Stomach (tissue), 9 donors: ENCODE data around the gene C3orf22. TPM values are rescaled to one million over a fixed set of nuclear protein-coding genes. Genes with fewer than 3 reads are reported as not detected.
A peak's percentile ranks its signal among the peaks of the same experiment; 100 is the strongest.

ENCODE experiments used
- DNase-seq, 2 donors: peaks; one replicate each; pipeline versions ENCODE4 v3.0.0 to v3.0.0-alpha.2; 2013 to 2019
- H3K27ac ChIP-seq, 5 donors: fragments of 200-600 bp in 4 of 5; sonication (generic) in 4 of 5; one replicate each; pipeline ENCODE4 v1.5.1; 2013 to 2019; ENCODE audit warnings: mild to moderate bottlenecking in 1 of 5, moderate library complexity in 1 of 5
- H3K27me3 ChIP-seq, 3 donors: fragments of 200-600 bp; sonication (generic); one replicate each; pipeline ENCODE4 v1.5.1; 2017 to 2019; ENCODE audit warnings: mixed run types in 1 of 3
- H3K36me3 ChIP-seq, 4 donors: fragments of 200-600 bp; sonication (generic); 1 replicate in 3 of 4; 2 replicates in 1 of 4; pipeline ENCODE4 v1.5.1; 2016 to 2019
- H3K4me1 ChIP-seq, 4 donors: fragments of 200-600 bp; sonication (generic); one replicate each; pipeline ENCODE4 v1.5.1; 2016 to 2019
- H3K4me3 ChIP-seq, 4 donors: fragments of 200-600 bp; sonication (generic) in 3 of 4; one replicate each; pipeline ENCODE4 v1.5.1; 2016 to 2019; ENCODE audit warnings: mild to moderate bottlenecking in 1 of 4
- H3K9me3 ChIP-seq, 4 donors: fragments of 200-600 bp; sonication (generic); one replicate each; pipeline ENCODE4 v1.5.1; 2016 to 2019
- EP300 ChIP-seq: sonication (generic); formaldehyde crosslinking; IDR thresholded peaks from one replicate; pipeline ENCODE4 v1.6.1; 2017; ENCODE audit warnings: antibody characterized with exemption
- POLR2A ChIP-seq, 4 donors: fragments of 450-650 bp; IDR thresholded peaks; one replicate each; pipeline ENCODE4 v1.6.1; 2016; ENCODE audit warnings: antibody characterized with exemption in 4 of 4, control low read depth in 2 of 4, mild to moderate bottlenecking in 1 of 4, moderate library complexity in 1 of 4
- POLR2AphosphoS5 ChIP-seq, 3 donors: sonication (generic); formaldehyde crosslinking; IDR thresholded peaks; one replicate each; pipeline ENCODE4 v1.6.1; 2016; ENCODE audit warnings: antibody characterized with exemption in 3 of 3
- WGBS, 5 donors: extraction: QIAGEN DNeasy Blood & Tissue Kit in 3 of 5; methylation state at CpG; one replicate each; pipeline versions ENCODE4 v1.1.5 to v1.1.7; 2013 to 2018; 5-methylcytosine and 5-hydroxymethylcytosine counted together
- intact Hi-C: fragments of 100-400 bp; cut with DNase I; formaldehyde crosslinking; loops from one replicate; pipeline ENCODE4 v1.15.1; 2023; ENCODE audit warnings: low total_unique reads
- polyA plus RNA-seq, 3 donors: library from polyadenylated mRNA; stranded (reverse); fragments of 200-250 nt; gene quantifications; one replicate each; pipeline ENCODE4 v1.2.3, GENCODE V29; 2013
- total RNA-seq, 5 donors: library from RNA; depleted of rRNA; stranded (reverse); fragments of >200 nt; gene quantifications; one replicate each; pipeline versions ENCODE4 v1.1.0 to v1.2.3, GENCODE V29; 2014 to 2016
- TF ChIP-seq, protein P1 (sequence below), 7 experiments: fragments of 450-650 bp in 4 of 7; fragments of 200-600 bp in 3 of 7; sonication (generic) in 3 of 7; IDR thresholded peaks; one replicate each; pipeline ENCODE4 v1.5.1; 2016 to 2019; ENCODE audit warnings: antibody characterized with exemption in 7 of 7, control low read depth in 2 of 7, mild to moderate bottlenecking in 1 of 7
- donor health status: healthy with polysubstance abuse.
- donor health status: Bipolar disorder and iron deficiency.
- donor health status: healthy.

The C3orf22 gene
- total and polyA plus RNA-seq, 8 donors, result not detected

DNA sequence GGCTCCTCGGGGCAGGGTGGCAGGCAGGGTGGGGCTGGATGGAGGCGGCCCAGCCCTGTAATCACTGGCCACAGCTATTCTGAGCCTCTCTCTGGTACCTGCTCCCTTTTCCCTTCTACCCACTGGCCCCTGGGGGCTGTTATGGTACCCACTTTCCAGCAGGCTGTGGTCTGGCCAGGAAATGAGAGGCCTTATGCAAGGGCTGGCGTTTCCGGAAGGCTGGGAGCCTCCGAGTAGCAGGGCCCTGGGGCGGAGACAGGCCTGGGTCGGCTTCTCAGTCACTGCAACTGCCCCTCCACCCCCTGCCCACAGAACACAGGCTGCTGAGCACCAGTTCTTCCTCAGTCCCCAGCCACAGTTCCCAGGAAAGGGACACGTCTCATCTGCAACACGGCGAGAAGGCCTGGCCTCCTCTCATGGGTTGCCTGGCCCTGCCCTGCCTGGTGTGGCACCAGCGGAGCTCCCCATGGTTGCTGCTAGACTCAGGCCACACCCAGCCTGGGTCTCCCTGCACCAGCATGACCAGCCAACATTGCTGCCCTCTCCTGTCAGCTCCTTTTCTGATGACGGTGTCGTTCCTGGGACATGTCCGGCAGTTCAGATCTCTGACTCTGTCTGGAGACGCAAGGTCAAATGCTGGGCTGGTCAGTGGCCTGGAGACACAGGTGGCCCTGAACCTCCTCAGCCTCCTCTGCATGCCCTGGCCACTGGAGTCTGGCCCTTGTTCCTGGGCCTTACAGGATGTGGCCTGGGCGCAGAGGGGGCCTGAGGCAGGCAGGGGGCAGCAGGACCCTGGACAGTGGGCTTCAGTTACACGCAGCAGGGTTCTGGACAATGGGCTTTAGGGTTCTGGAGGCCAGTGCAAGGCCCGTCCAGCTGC is 28.3 kb downstream of the C3orf22 start:
- no peak overlapping the region for H3K4me3 ChIP-seq
- DNase-seq, result peak; percentile 36 to 37
- TF ChIP-seq, protein P1, sequence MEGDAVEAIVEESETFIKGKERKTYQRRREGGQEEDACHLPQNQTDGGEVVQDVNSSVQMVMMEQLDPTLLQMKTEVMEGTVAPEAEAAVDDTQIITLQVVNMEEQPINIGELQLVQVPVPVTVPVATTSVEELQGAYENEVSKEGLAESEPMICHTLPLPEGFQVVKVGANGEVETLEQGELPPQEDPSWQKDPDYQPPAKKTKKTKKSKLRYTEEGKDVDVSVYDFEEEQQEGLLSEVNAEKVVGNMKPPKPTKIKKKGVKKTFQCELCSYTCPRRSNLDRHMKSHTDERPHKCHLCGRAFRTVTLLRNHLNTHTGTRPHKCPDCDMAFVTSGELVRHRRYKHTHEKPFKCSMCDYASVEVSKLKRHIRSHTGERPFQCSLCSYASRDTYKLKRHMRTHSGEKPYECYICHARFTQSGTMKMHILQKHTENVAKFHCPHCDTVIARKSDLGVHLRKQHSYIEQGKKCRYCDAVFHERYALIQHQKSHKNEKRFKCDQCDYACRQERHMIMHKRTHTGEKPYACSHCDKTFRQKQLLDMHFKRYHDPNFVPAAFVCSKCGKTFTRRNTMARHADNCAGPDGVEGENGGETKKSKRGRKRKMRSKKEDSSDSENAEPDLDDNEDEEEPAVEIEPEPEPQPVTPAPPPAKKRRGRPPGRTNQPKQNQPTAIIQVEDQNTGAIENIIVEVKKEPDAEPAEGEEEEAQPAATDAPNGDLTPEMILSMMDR (IDR thresholded peaks at IDR 0.05), result no peak
- TF ChIP-seq POLR2A (IDR thresholded peaks at IDR 0.05), result no peak
- no peak for TF ChIP-seq EP300
- no peak for TF ChIP-seq POLR2AphosphoS5 (IDR thresholded peaks at IDR 0.05)
- H3K9me3 ChIP-seq, result no peaks in the 10 kb centered on the region
- WGBS, 5 donors, result 68 to 76% (median 74%) methylated on average over 12 to 18 of the region's 18 CpGs
- peaks cover 0 to 12% (median 0%) of the 10 kb centered on the region in 4 donors for H3K4me1 ChIP-seq
- no peaks in the 10 kb centered on the region for H3K36me3 ChIP-seq
- intact Hi-C loops, result no loop called here
- peak overlapping the region in 2 of 5 donors; percentile 62 to 70 for H3K27ac ChIP-seq
- peaks cover 0 to 25% (median under 1%) of the 10 kb centered on the region in 3 donors for H3K27me3 ChIP-seq

DNA sequence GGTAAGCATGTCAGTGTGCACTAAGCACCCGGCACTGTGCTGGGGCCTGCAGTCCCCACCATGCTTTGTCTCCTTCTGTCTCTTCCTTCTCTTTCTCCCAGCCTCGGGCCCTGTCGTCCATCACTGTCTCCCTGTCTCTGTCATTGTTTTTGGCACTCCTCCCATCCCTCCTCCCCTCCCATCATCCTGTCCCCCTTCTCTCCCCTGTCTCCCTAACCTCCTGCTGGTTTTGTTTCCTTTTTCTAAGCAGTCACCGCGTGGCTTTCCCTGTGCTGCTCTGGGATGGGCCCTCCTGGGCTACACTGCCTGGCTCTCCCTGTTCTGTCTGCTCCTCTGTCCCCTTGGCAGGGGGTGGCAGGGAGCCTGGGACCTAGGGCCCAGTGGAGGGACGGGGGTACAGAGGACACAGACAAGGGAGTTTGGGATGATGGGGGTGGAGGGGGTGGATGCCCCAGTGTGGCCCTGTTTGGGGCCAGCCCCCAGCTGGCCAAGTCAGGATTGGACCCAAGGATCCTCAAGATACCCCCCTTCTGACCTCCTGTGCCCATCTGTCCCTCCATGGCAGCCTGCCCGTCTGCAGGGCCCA is 29.1 kb downstream of the C3orf22 start:
- 65 to 76% (median 75%) methylated on average over 6 to 7 of the region's 7 CpGs for WGBS, 5 donors
- H3K4me3 ChIP-seq, result no peak overlapping the region
- TF ChIP-seq, protein P1 (IDR thresholded peaks at IDR 0.05), result no peak
- TF ChIP-seq POLR2AphosphoS5 (IDR thresholded peaks at IDR 0.05) (no peak), EP300 (no peak), POLR2A (IDR thresholded peaks at IDR 0.05) (no peak)
- no peak for DNase-seq
- no peaks in the 10 kb centered on the region for H3K9me3 ChIP-seq
- peaks cover 0 to 25% (median 8%) of the 10 kb centered on the region in 3 donors for H3K27me3 ChIP-seq
- H3K36me3 ChIP-seq, result no peaks in the 10 kb centered on the region
- peak overlapping the region in 2 of 5 donors; percentile 62 to 70 for H3K27ac ChIP-seq
- intact Hi-C loops, result no loop called here
- peaks cover 3 to 18% (median 5%) of the 10 kb centered on the region in 4 donors for H3K4me1 ChIP-seq

DNA sequence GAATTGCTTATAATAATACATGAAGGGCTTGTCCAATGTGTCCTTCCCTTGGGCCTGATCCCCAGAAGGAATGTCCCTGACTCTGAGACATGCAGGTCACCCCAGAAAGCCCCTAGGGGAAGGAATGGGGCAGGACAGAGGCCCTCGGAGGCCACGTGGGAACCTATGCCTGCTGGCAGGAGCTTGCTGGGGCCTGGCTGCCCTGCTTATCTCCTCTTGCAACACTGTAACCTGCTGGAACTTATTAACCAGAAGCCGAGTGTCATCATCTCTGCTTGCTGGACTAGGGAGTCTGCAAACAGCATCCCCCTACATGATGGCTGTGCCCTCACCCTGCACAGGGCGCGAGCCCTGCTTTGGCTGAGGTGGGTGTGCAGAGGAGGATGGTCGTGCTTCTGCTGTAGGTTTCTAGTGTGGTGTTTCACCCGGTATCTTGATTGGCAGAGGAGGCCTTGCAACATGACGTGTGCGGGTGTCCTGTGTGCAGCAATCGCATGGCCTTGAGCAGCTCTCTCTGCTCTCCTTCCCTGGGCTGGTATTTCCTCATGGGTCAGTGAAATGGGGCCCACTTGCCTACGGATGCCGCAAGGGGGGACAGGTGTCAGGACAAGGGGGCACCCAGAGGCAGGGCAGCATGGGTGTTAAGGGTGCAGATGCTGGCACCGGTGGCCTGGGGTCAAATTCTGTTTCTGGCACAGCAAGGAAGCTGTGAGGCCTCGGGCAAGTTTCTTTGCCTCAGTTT is 29.8 kb downstream of the C3orf22 start:
- intact Hi-C loops, result no loop called here
- Histone ChIP-seq H3K4me1 (peaks cover 10 to 25% (median 12%) of the 10 kb centered on the region in 4 donors), H3K27me3 (peaks cover 0 to 28% (median 15%) of the 10 kb centered on the region in 3 donors), H3K4me3 (no peak overlapping the region), H3K9me3 (no peaks in the 10 kb centered on the region), H3K36me3 (no peaks in the 10 kb centered on the region), H3K27ac (peak overlapping the region in 2 of 5 donors; percentile 62 to 70)
- DNase-seq, result peak in 1 of 2 donors; percentile 73
- 61 to 75% (median 67%) methylated on average over 4 to 14 of the region's 14 CpGs for WGBS, 5 donors
- TF ChIP-seq EP300 (no peak), POLR2AphosphoS5 (IDR thresholded peaks at IDR 0.05) (no peak), POLR2A (IDR thresholded peaks at IDR 0.05) (no peak)
- TF ChIP-seq, protein P1 (IDR thresholded peaks at IDR 0.05), result no peak

DNA sequence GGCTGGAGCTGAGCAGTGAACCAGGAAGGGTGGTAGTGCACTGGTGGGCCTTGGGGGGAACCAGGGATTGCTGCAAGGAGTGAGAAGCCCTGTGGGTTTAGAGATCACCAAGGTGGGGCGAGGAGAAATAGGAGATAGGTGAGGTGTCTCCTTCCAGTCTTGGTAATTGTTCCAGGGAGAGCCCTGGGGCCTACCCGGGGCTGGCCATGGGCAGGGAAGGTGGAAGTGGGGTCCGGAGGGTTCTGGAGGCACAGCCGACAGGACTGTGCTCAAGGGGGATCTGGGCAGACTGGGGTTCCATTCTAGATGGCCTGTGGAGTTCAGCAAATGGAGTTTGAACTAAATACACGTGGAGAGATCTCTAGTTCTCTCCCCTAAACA is 30.3 kb downstream of the C3orf22 start:
- Histone ChIP-seq H3K36me3 (no peaks in the 10 kb centered on the region), H3K27me3 (peaks cover 0 to 33% (median 20%) of the 10 kb centered on the region in 3 donors), H3K9me3 (no peaks in the 10 kb centered on the region), H3K27ac (peak overlapping the region in 2 of 5 donors; percentile 16 to 70), H3K4me3 (no peak overlapping the region), H3K4me1 (peaks cover 14 to 31% (median 18%) of the 10 kb centered on the region in 4 donors)
- intact Hi-C loops, result no loop called here
- no peak for TF ChIP-seq POLR2AphosphoS5 (IDR thresholded peaks at IDR 0.05)
- TF ChIP-seq POLR2A (IDR thresholded peaks at IDR 0.05), result no peak
- TF ChIP-seq, protein P1 (IDR thresholded peaks at IDR 0.05), result no peak
- no peak for TF ChIP-seq EP300
- no peak for DNase-seq
- WGBS, 5 donors, result 69 to 82% (median 76%) methylated on average over 5 of the region's 5 CpGs
